Measurements from ENCODE around the gene PLEKHM3.

PLEKHM3 gene

DNA sequence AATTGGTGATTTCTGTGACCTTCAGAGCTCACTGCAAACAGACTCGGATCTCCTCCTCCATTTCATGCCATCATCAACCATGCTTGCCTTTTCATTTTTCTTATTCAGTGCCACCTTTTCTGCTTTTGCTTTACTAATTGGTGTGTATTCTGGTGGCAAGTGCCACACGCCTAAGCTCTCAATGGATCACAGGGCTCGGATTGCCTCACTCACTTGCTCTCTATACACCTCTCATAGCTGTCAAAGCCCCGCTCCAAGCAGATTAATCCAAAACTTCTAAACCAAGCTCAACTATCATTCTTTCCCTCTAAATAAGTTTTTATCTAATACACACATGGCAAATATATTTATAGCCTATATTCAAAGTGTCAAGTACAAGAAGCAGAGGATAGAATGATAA is 86.4 kb downstream of the PLEKHM3 start:
- TF ChIP-seq EZH2phosphoT487 (IDR thresholded peaks at IDR 0.05; ENCODE audit: borderline replicate concordance) (no peak), CTCF (conservative IDR thresholded peaks at IDR 0.05; ENCODE audit: low read length) (no peak)
- Histone ChIP-seq H3K79me2 (ENCODE audit: insufficient read depth, low read length) (no peaks in the 10 kb centered on the region), H3K36me3 (ENCODE audit: insufficient read depth, low read length) (peaks cover under 1% of the 10 kb centered on the region; the same call in 1 of the 2 replicates), H3F3A (ENCODE audit: low read depth) (no peaks in the 10 kb centered on the region), H3K27me3 (ENCODE audit: insufficient read depth, low read length, poor library complexity, severe bottlenecking) (no peaks in the 10 kb centered on the region), H3K4me2 (ENCODE audit: low read depth, low read length, poor library complexity, severe bottlenecking) (no peak overlapping the region), H3K4me1 (ENCODE audit: insufficient read depth, low read length, poor library complexity, severe bottlenecking) (peaks cover 14% of the 10 kb centered on the region), H2AFZ (ENCODE audit: low read length) (no peak overlapping the region), H3K4me3 (ENCODE audit: low read length, poor library complexity, severe bottlenecking) (no peak overlapping the region), H3K9ac (ENCODE audit: low read depth, low read length, poor library complexity, severe bottlenecking) (no peak overlapping the region), H4K20me1 (ENCODE audit: insufficient read depth, low read length, poor library complexity, severe bottlenecking) (no peaks in the 10 kb centered on the region), H3K9me2 (replicated peaks; ENCODE audit: low read depth, low read length) (no peaks in the 10 kb centered on the region), H3K9me3 (ENCODE audit: insufficient read depth, low read depth, low read length) (no peaks in the 10 kb centered on the region)

DNA sequence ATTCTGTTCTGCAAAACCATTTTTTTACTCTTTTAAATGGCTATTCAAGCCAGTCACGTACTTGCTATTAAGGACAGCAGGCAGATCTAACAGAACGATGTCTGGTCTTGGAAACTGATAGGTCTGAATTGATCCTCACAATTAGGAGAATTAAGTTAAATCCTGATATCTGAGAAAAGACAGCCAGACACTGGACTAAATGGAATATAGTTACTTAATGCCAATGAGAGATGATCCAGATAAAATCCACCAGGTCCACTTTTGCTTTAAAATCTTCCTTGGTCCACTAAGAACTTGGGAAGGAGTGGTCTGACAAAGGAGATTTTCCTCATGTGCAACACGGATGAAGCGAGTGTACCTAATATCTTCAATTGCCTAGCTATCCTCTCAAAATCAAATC is 86.9 kb downstream of the PLEKHM3 start:
- no peaks in the 10 kb centered on the region for H3K27me3 ChIP-seq (ENCODE audit: insufficient read depth, low read length, poor library complexity, severe bottlenecking)
- no peaks in the 10 kb centered on the region for H4K20me1 ChIP-seq (ENCODE audit: insufficient read depth, low read length, poor library complexity, severe bottlenecking)
- no peak overlapping the region for H3K4me2 ChIP-seq (ENCODE audit: low read depth, low read length, poor library complexity, severe bottlenecking)
- H3F3A ChIP-seq (ENCODE audit: low read depth): no peaks in the 10 kb centered on the region
- no peak overlapping the region for H3K4me3 ChIP-seq (ENCODE audit: low read length, poor library complexity, severe bottlenecking)
- no peaks in the 10 kb centered on the region for H3K9me3 ChIP-seq (ENCODE audit: insufficient read depth, low read depth, low read length)
- H3K9ac ChIP-seq (ENCODE audit: low read depth, low read length, poor library complexity, severe bottlenecking): no peak overlapping the region
- H3K9me2 ChIP-seq (replicated peaks; ENCODE audit: low read depth, low read length): no peaks in the 10 kb centered on the region
- no peaks in the 10 kb centered on the region for H3K36me3 ChIP-seq (ENCODE audit: insufficient read depth, low read length)
- H2AFZ ChIP-seq (ENCODE audit: low read length): no peak overlapping the region
- H3K79me2 ChIP-seq (ENCODE audit: insufficient read depth, low read length): no peaks in the 10 kb centered on the region
- TF ChIP-seq EZH2phosphoT487 (IDR thresholded peaks at IDR 0.05; ENCODE audit: borderline replicate concordance): no peak
- TF ChIP-seq CTCF (conservative IDR thresholded peaks at IDR 0.05; ENCODE audit: low read length): no peak
- H3K4me1 ChIP-seq (ENCODE audit: insufficient read depth, low read length, poor library complexity, severe bottlenecking): peaks cover 14% of the 10 kb centered on the region

DNA sequence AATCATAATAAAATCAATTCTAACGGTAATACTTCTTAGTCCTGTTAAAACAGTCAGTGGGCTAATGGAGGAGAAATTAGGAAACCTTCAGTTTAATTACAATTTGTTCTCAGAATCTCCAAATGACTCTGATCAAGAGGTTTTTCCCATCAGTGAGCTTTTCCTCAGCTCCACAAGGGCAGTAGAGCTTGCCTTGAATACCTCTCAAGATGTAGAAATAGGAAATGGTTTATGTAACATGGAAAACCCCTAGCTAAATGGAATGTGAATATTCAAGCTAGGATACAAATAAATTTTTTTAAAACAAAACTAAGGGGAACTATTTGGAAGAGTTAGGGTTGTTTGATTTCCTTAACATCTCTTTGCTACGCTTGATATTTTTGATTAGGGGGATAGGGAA is 87.5 kb downstream of the PLEKHM3 start:
- Histone ChIP-seq H3F3A (ENCODE audit: low read depth) (no peaks in the 10 kb centered on the region), H3K27me3 (ENCODE audit: insufficient read depth, low read length, poor library complexity, severe bottlenecking) (no peaks in the 10 kb centered on the region), H3K36me3 (ENCODE audit: insufficient read depth, low read length) (no peaks in the 10 kb centered on the region), H3K4me2 (ENCODE audit: low read depth, low read length, poor library complexity, severe bottlenecking) (no peak overlapping the region), H3K4me1 (ENCODE audit: insufficient read depth, low read length, poor library complexity, severe bottlenecking) (peaks cover 14% of the 10 kb centered on the region), H4K20me1 (ENCODE audit: insufficient read depth, low read length, poor library complexity, severe bottlenecking) (no peaks in the 10 kb centered on the region), H3K4me3 (ENCODE audit: low read length, poor library complexity, severe bottlenecking) (no peak overlapping the region), H3K9ac (ENCODE audit: low read depth, low read length, poor library complexity, severe bottlenecking) (no peak overlapping the region), H3K9me2 (replicated peaks; ENCODE audit: low read depth, low read length) (no peaks in the 10 kb centered on the region), H3K9me3 (ENCODE audit: insufficient read depth, low read depth, low read length) (no peaks in the 10 kb centered on the region), H3K79me2 (ENCODE audit: insufficient read depth, low read length) (no peaks in the 10 kb centered on the region), H2AFZ (ENCODE audit: low read length) (no peak overlapping the region)
- no peak for TF ChIP-seq CTCF (conservative IDR thresholded peaks at IDR 0.05; ENCODE audit: low read length)
- TF ChIP-seq EZH2phosphoT487 (IDR thresholded peaks at IDR 0.05; ENCODE audit: borderline replicate concordance): no peak
